ENCODE measurements around the gene FAM180A. TPM values are rescaled to one million over a fixed set of nuclear protein-coding genes. Genes with fewer than 3 reads are reported as not detected.

FAM180A gene
- total and polyA plus RNA-seq, 2 experiments from 2014 or later: not detected

GRCh38 chr7:135683609-135684008, 65.0 kb downstream of the FAM180A start:
- H3K4me1 ChIP-seq (ENCODE audit: low read depth): peaks cover 22% of the 10 kb centered on the region
- H3K4me3 ChIP-seq: no peak overlapping the region
- no peaks in the 10 kb centered on the region for H3K9me3 ChIP-seq (ENCODE audit: low read depth)
- no peak overlapping the region for H3K27ac ChIP-seq
- H3K27me3 ChIP-seq: no peaks in the 10 kb centered on the region
- no peak for DNase-seq (ENCODE audit: low read depth in 1 of 2, low spot score in 1 of 2)
- TF ChIP-seq, protein P1, sequence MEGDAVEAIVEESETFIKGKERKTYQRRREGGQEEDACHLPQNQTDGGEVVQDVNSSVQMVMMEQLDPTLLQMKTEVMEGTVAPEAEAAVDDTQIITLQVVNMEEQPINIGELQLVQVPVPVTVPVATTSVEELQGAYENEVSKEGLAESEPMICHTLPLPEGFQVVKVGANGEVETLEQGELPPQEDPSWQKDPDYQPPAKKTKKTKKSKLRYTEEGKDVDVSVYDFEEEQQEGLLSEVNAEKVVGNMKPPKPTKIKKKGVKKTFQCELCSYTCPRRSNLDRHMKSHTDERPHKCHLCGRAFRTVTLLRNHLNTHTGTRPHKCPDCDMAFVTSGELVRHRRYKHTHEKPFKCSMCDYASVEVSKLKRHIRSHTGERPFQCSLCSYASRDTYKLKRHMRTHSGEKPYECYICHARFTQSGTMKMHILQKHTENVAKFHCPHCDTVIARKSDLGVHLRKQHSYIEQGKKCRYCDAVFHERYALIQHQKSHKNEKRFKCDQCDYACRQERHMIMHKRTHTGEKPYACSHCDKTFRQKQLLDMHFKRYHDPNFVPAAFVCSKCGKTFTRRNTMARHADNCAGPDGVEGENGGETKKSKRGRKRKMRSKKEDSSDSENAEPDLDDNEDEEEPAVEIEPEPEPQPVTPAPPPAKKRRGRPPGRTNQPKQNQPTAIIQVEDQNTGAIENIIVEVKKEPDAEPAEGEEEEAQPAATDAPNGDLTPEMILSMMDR (IDR thresholded peaks at IDR 0.05; ENCODE audit: low read depth, low read length): no peak
- peaks cover 3% of the 10 kb centered on the region for H3K36me3 ChIP-seq

DNA sequence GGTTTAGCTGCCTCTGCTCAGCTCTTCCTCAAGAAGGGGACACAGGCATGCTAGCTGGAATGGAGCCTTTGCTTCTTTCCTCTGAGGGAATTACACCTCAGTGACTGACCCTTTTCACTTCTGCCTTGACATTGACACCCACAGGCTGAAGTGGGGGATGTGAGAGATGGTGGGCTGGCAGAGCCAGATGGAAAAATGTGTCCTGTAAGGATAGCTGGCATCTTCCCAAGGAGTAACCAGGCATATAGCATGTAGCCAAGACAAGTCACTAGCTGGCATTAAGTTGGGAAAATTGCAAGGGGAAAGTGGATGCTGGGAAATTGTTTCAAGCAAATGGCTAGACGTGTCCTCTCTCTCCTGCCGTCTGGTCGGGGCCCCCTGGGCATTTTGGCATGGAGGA, 66.4 kb downstream of the FAM180A start:
- peak overlapping the region; percentile 86 for H3K27ac ChIP-seq
- TF ChIP-seq, protein P1 (IDR thresholded peaks at IDR 0.05; ENCODE audit: low read depth, low read length): no peak
- peaks cover under 1% of the 10 kb centered on the region for H3K36me3 ChIP-seq
- DNase-seq (ENCODE audit: low read depth in 1 of 2, low spot score in 1 of 2): no peak
- peaks cover 22% of the 10 kb centered on the region for H3K4me1 ChIP-seq (ENCODE audit: low read depth)
- H3K27me3 ChIP-seq: no peaks in the 10 kb centered on the region
- H3K4me3 ChIP-seq: no peak overlapping the region
- H3K9me3 ChIP-seq (ENCODE audit: low read depth): no peaks in the 10 kb centered on the region

DNA sequence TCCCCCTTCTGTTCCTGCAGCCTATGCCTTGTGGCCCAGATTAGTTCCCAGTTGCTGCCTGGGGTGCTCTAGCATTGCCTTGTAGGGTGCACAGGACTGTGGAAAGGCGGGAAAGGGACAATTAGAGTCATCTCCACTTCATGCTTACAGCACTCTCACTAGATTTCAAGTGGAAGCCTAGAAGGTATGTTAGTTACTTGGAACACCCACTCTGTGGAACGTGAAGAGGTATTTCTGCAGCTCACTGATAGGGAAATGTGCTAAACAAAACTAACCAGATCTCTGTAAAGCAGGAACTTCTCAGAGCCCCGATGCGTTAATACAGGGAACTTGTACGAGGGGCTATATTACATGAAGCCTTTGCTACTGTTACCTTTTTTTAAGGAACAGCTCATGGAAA, 66.9 kb downstream of the FAM180A start:
- peaks cover 22% of the 10 kb centered on the region for H3K4me1 ChIP-seq (ENCODE audit: low read depth)
- no peak overlapping the region for H3K4me3 ChIP-seq
- no peaks in the 10 kb centered on the region for H3K27me3 ChIP-seq
- H3K9me3 ChIP-seq (ENCODE audit: low read depth): no peaks in the 10 kb centered on the region
- H3K27ac ChIP-seq: peak overlapping the region; percentile 86
- DNase-seq (ENCODE audit: low read depth in 1 of 2, low spot score in 1 of 2): peak in 1 of 2 donors; percentile 78
- TF ChIP-seq, protein P1 (IDR thresholded peaks at IDR 0.05; ENCODE audit: low read depth, low read length): no peak
- no peaks in the 10 kb centered on the region for H3K36me3 ChIP-seq

Other genes with a start within 250 kb of the FAM180A start
- 11.5 and 14.5 TPM in 2 replicates for gene CNOT4, start 238.7 kb downstream of the FAM180A start, total RNA-seq
- gene CNOT4, start 238.7 kb downstream of the FAM180A start, polyA plus RNA-seq: 23.6 and 26.3 TPM in 2 replicates
- gene NUP205, start 190.9 kb downstream of the FAM180A start, total RNA-seq: 33.9 and 35.9 TPM in 2 replicates
- gene NUP205, start 190.9 kb downstream of the FAM180A start, polyA plus RNA-seq: 21.8 and 22.3 TPM in 2 replicates
- 11.6 and 17.7 TPM in 2 replicates for gene STMP1, start 86.3 kb downstream of the FAM180A start, total RNA-seq
- 75.7 and 91.1 TPM in 2 replicates for gene STMP1, start 86.3 kb downstream of the FAM180A start, polyA plus RNA-seq
- gene SLC13A4, start 20.6 kb downstream of the FAM180A start, total RNA-seq: 0.12 and 0.25 TPM in 2 replicates
- 3.3 and 3.9 TPM in 2 replicates for gene SLC13A4, start 20.6 kb downstream of the FAM180A start, polyA plus RNA-seq
- gene MTPN, start 228.5 kb upstream of the FAM180A start, total RNA-seq: 110 and 141 TPM in 2 replicates
- 79.0 and 86.1 TPM in 2 replicates for gene MTPN, start 228.5 kb upstream of the FAM180A start, polyA plus RNA-seq